HepG2 (cell line): ENCODE data around the gene MRGPRF. TPM values are rescaled to one million over a fixed set of nuclear protein-coding genes. Genes with fewer than 3 reads are reported as not detected.

Experiments
- ATAC-seq: fragments of 200-7000 bp; cut with Tn5 transposase; 3 replicates; pipeline ENCODE4 v1.9.1; 2020; ENCODE audit warnings: mild to moderate bottlenecking, moderate library complexity
- BruUV-seq: library from RNA; stranded (reverse); fragments of 400-500 nt; replicated peaks from 2 replicates; lab custom pipeline; 2021; lab: Mats Ljungman, UMichigan
- CTCF ChIA-PET: fragments of 300-600 bp; formaldehyde crosslinking; extraction: SDS; loops from one replicate; lab custom pipeline; 2021; ENCODE audit warnings: low total read pairs, inconsistent platforms, low intra/inter-chr PET ratio; lab: Yijun Ruan, JAX
- POLR2A ChIA-PET: fragments of 350-600 bp; sonication (Branson Sonifier 250); formaldehyde crosslinking; loops from one replicate; lab custom pipeline; 2020; ENCODE audit warnings: antibody characterized with exemption, inconsistent platforms; lab: Yijun Ruan, JAX
- DNase-seq: peaks from one replicate; pipeline ENCODE4 v3.0.0-alpha.2; 2015; ENCODE audit warnings: low spot score
- FAIRE-seq: peaks from 3 replicates; lab custom pipeline; 2011; peaks lifted over from hg19 to GRCh38; lab: Jason Lieb, UNC
- H2AFZ ChIP-seq: one replicate; pipeline ENCODE4 v1.6.1; 2011; ENCODE audit warnings: low read length, inconsistent platforms
- H3K27ac ChIP-seq: fragments of 300-600 bp; 3 replicates; pipeline ENCODE4 v1.8.0; 2011; ENCODE audit warnings: mixed run types, mild to moderate bottlenecking, mixed read lengths, low read length, inconsistent platforms; ENCODE audit not compliant: insufficient read depth; ENCODE audit errors: extremely low read length
- H3K27me3 ChIP-seq, 2 experiments: fragments of 200-600 bp in 1 of 2; 2 replicates in 1 of 2; 3 replicates in 1 of 2; pipeline versions ENCODE4 v1.6.0 to v1.8.0; 2011; ENCODE audit warnings: low read length in 2 of 2, mild to moderate bottlenecking in 2 of 2, moderate library complexity in 2 of 2, inconsistent platforms in 1 of 2; ENCODE audit not compliant: insufficient read depth in 2 of 2, control insufficient read depth in 1 of 2
- H3K36me3 ChIP-seq, 2 experiments: fragments of 200-600 bp in 1 of 2; replicated peaks in 1 of 2; 2 replicates in 1 of 2; 3 replicates in 1 of 2; pipeline versions ENCODE4 v1.5.1 to v1.8.0; 2011; ENCODE audit warnings: low read length in 2 of 2, inconsistent platforms in 1 of 2; ENCODE audit not compliant: insufficient read depth in 2 of 2, control insufficient read depth in 1 of 2
- H3K4me1 ChIP-seq: 2 replicates; pipeline ENCODE4 v1.5.1; 2012; ENCODE audit warnings: low read length, inconsistent platforms; ENCODE audit not compliant: insufficient read depth
- H3K4me2 ChIP-seq: 2 replicates; pipeline ENCODE4 v1.6.0; 2011; ENCODE audit warnings: low read depth, low read length, inconsistent platforms
- H3K4me3 ChIP-seq, 3 experiments: fragments of 200-600 bp in 1 of 3; sonication (generic), shearing (Covaris generic) in 1 of 3; replicated peaks in 1 of 3; 2 replicates each; pipeline ENCODE4 v1.5.1; 2011 to 2016; ENCODE audit warnings: low read length in 3 of 3, inconsistent platforms in 2 of 3, low read depth in 2 of 3, mild to moderate bottlenecking in 2 of 3, control low read depth in 1 of 3, mixed read lengths in 1 of 3; ENCODE audit not compliant: insufficient read depth in 1 of 3
- H3K79me2 ChIP-seq: one replicate; pipeline ENCODE4 v1.6.1; 2011; ENCODE audit warnings: low read length, inconsistent platforms; ENCODE audit not compliant: insufficient read depth
- H3K9ac ChIP-seq: 2 replicates; pipeline ENCODE4 v1.6.0; 2011; ENCODE audit warnings: mild to moderate bottlenecking, low read depth, low read length, inconsistent platforms; ENCODE audit not compliant: insufficient read depth
- H3K9me3 ChIP-seq: 2 replicates; pipeline ENCODE4 v1.5.1; 2012; ENCODE audit warnings: mild to moderate bottlenecking, low read length
- H4K20me1 ChIP-seq: 2 replicates; pipeline ENCODE4 v1.6.0; 2011; ENCODE audit warnings: inconsistent platforms, mild to moderate bottlenecking, low read length, moderate library complexity; ENCODE audit not compliant: insufficient read depth
- AGO2 ChIP-seq: fragments of 200-400 bp; formaldehyde crosslinking; optimal IDR thresholded peaks from 2 replicates; pipeline ENCODE3; 2017; ENCODE audit warnings: mild to moderate bottlenecking, low read depth, low read length, moderate library complexity
- U2AF2 ChIP-seq: fragments of 200-400 bp; formaldehyde crosslinking; IDR thresholded peaks from 2 replicates; pipeline ENCODE4 v1.6.1; 2017; ENCODE audit warnings: low read depth, mild to moderate bottlenecking, low read length
- ZSCAN12 ChIP-seq: sonication (generic); formaldehyde crosslinking; IDR thresholded peaks from 2 replicates; pipeline ENCODE4 v1.9.0; 2021; ENCODE audit warnings: mild to moderate bottlenecking, missing genetic modification reagents
- WGBS: methylation state at CpG from one replicate; pipeline ENCODE4 v1.1.6; 2017; ENCODE audit warnings: low lambda C conversion rate; 5-methylcytosine and 5-hydroxymethylcytosine counted together
- in situ Hi-C: cut with HindIII; loops from 2 replicates; pipeline ENCODE4 v1.10.0; 2017; ENCODE audit warnings: low pct_unique_long_range_greater_than_20kb; ENCODE audit not compliant: extremely low pct_ligation_motif_present
- intact Hi-C: fragments of 100-400 bp; cut with micrococcal nuclease; formaldehyde crosslinking; loops from one replicate; pipeline ENCODE4 v1.10.0; 2022; ENCODE audit not compliant: unreplicated experiment
- polyA plus RNA-seq, 8 experiments: library from polyadenylated mRNA; depleted of rRNA in 3 of 8; stranded (reverse) in 7 of 8; unstranded in 1 of 8; fragments of >200 nt; fragmentation: Illumina TruSeq in 4 of 8; extraction: Trizol in 4 of 8; gene quantifications; 2 replicates each; pipeline versions ENCODE4 v1.2.1 to v1.2.3, GENCODE V29; 2011 to 2016; ENCODE audit warnings: low read depth in 4 of 8, missing spikeins in 1 of 8, mixed read lengths in 1 of 8; ENCODE audit not compliant: insufficient read depth in 1 of 8
- total RNA-seq, 5 experiments: library from RNA; depleted of rRNA; stranded (reverse); fragments of >200 nt; fragmentation: Illumina TruSeq; extraction: Trizol; gene quantifications; 2 replicates each; pipeline ENCODE4 v1.2.3, GENCODE V29; 2016; ENCODE audit warnings: low read depth in 1 of 5

The MRGPRF gene
- total and polyA plus RNA-seq, 2 of the 13 experiments (the other 11 are each of a cell fraction or from before 2014, with no cell fraction given), result not detected

DNA sequence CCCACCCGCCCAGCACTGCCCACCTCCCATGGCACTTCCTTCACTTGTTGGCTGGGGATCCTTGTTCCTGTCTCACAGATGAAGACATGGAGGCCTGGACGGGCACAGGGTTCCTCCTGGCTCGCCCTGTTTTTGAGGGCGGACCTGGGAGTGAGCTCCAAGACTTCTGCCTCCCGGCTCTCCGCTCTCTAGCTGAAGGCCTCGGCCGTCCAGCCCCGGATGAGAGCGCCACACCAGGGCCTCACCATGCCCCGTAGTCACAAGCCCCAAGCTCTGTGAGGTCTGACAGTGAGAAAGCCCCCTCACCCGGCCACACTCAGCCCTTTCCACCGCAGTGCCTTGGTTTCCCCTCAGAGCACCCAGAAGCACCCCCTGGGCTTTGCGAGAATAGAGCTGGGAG is 44.8 kb upstream of the MRGPRF start:
- H3K79me2 ChIP-seq, result no peaks in the 10 kb centered on the region
- no peaks in the 10 kb centered on the region for H3K27me3 ChIP-seq
- no peak overlapping the region for H3K9ac ChIP-seq
- peaks cover 11% of the 10 kb centered on the region for H3K4me1 ChIP-seq
- H3K4me2 ChIP-seq, result no peak overlapping the region
- H3K9me3 ChIP-seq, result no peaks in the 10 kb centered on the region
- intact Hi-C loops, result no loop called here
- CTCF ChIA-PET, result no interaction called here
- H4K20me1 ChIP-seq, result peaks cover 5% of the 10 kb centered on the region; the same call in 1 of the 2 replicates
- peaks cover 2 to 12% of the 10 kb centered on the region in 2 experiments; a peak in 3 of 5 replicates for H3K36me3 ChIP-seq
- in situ Hi-C loops, result no loop called here
- WGBS, result 100% methylated on average over 9 of the region's 14 CpGs
- POLR2A ChIA-PET, result no interaction called here
- no peak overlapping the region for H3K4me3 ChIP-seq
- TF ChIP-seq ZSCAN12 (CRISPR knock-in tag) (no peak), AGO2 (peak; percentile 10)
- no peak for ATAC-seq
- DNase-seq, result no peak
- BruUV-seq, result no TSS peak
- no peak overlapping the region for H2AFZ ChIP-seq
- H3K27ac ChIP-seq, result no peak overlapping the region
- FAIRE-seq, result no peak

DNA sequence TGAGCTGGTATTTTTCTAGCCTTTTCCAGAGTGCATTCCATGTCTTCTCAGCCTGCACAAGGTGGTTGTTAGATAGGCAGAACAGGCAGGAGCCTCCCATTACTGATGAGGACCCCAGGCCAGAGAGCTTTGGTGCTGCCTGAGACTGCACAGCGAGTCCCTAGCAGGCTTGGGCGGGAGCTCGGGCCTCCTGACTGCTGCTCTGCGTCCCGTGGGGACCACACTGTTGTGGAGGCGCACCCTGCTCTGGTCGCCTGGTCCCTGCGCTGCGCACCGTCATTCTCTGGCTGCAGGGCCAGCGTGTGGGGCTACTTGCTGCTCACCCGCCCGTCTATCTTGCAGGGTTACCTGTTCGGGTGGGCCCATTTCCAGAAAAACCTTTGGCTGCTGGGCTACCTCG is 44.2 kb upstream of the MRGPRF start:
- no peaks in the 10 kb centered on the region for H3K79me2 ChIP-seq
- intact Hi-C loops, result no loop called here
- WGBS, result 96% methylated on average over 8 of the region's 15 CpGs
- no peak for FAIRE-seq
- DNase-seq, result no peak
- H2AFZ ChIP-seq, result no peak overlapping the region
- CTCF ChIA-PET, result no interaction called here
- no peak overlapping the region for H3K27ac ChIP-seq
- H4K20me1 ChIP-seq, result peaks cover 5% of the 10 kb centered on the region; the same call in 1 of the 2 replicates
- no peak for ATAC-seq
- H3K36me3 ChIP-seq, result peaks cover 2 to 8% of the 10 kb centered on the region in 2 experiments; a peak in 3 of 5 replicates
- peaks cover 11% of the 10 kb centered on the region for H3K4me1 ChIP-seq
- no peak for TF ChIP-seq U2AF2
- peak; percentile 0 for TF ChIP-seq AGO2
- no peak overlapping the region for H3K4me2 ChIP-seq
- no TSS peak for BruUV-seq
- H3K27me3 ChIP-seq, result no peaks in the 10 kb centered on the region
- POLR2A ChIA-PET, result no interaction called here
- in situ Hi-C loops, result no loop called here
- H3K9ac ChIP-seq, result no peak overlapping the region
- H3K9me3 ChIP-seq, result no peaks in the 10 kb centered on the region
- H3K4me3 ChIP-seq, result no peak overlapping the region
